K562 (cell line): Measurements from ENCODE around the gene C16orf86. TPM values are rescaled to one million over a fixed set of nuclear protein-coding genes. Genes with fewer than 3 reads are reported as not detected.

Experiments used
- CREB1 ChIP-seq, 2 experiments: sonication (generic) in 1 of 2; formaldehyde crosslinking in 1 of 2; IDR thresholded peaks; 2 replicates each; pipeline versions ENCODE4 v1.6.1 to v1.8.0; 2012 to 2022; ENCODE audit warnings: inconsistent platforms in 1 of 2, mild to moderate bottlenecking in 1 of 2, missing genetic modification reagents in 1 of 2, moderate library complexity in 1 of 2
- FUS ChIP-seq: fragments of 200-400 bp; formaldehyde crosslinking; optimal IDR thresholded peaks from 2 replicates; pipeline ENCODE3; 2017; ENCODE audit warnings: low read depth, low read length
- GABPB1 ChIP-seq: sonication (generic); formaldehyde crosslinking; IDR thresholded peaks from 2 replicates; pipeline ENCODE4 v1.8.0; 2022; ENCODE audit warnings: mild to moderate bottlenecking, missing genetic modification reagents
- HCFC1 ChIP-seq: IDR thresholded peaks from 2 replicates; pipeline ENCODE4 v1.6.1; 2012; ENCODE audit warnings: low read depth, low read length, improper control_type of control experiment
- KAT7 ChIP-seq: sonication (generic); formaldehyde crosslinking; IDR thresholded peaks from 2 replicates; pipeline ENCODE4 v1.8.0; 2022; ENCODE audit warnings: missing genetic modification reagents, mild to moderate bottlenecking, borderline replicate concordance
- LCOR ChIP-seq: sonication (generic); formaldehyde crosslinking; IDR thresholded peaks from 2 replicates; pipeline ENCODE4 v1.8.0; 2022; ENCODE audit warnings: mild to moderate bottlenecking, missing genetic modification reagents
- MTA3 ChIP-seq: fragments of 450-650 bp; formaldehyde crosslinking; IDR thresholded peaks from 2 replicates; pipeline ENCODE4 v1.6.1; 2017; ENCODE audit warnings: mild to moderate bottlenecking, borderline replicate concordance
- PHF8 ChIP-seq: fragments of 200-600 bp; sonication (generic); IDR thresholded peaks from 2 replicates; pipeline ENCODE4 v1.6.1; 2012; ENCODE audit warnings: mixed run types, mild to moderate bottlenecking, inconsistent platforms, low read length, moderate library complexity, borderline replicate concordance
- RFX1 ChIP-seq: fragments of 450-650 bp; IDR thresholded peaks from 2 replicates; pipeline ENCODE4 v1.6.1; 2016; ENCODE audit warnings: mild to moderate bottlenecking, moderate library complexity
- XRCC3 ChIP-seq: fragments of 450-650 bp; IDR thresholded peaks from 2 replicates; pipeline ENCODE4 v1.6.1; 2017; ENCODE audit warnings: mild to moderate bottlenecking, moderate library complexity
- ZNF354B ChIP-seq: fragments of 250-450 bp; sonication (Bioruptor Pico); IDR thresholded peaks from 2 replicates; pipeline ENCODE4 v1.4.0; 2020
- polyA plus RNA-seq, 8 experiments: library from polyadenylated mRNA; depleted of rRNA in 4 of 8; stranded (reverse) in 5 of 8; unstranded in 3 of 8; fragments of >200 nt; fragmentation: Nextera tagmentation in 2 of 8; fragmentation: Illumina TruSeq in 1 of 8; extraction: Ambion mirVana in 2 of 8; extraction: Trizol in 1 of 8; gene quantifications; 2 replicates each; pipeline versions ENCODE4 v1.2.1 to v1.2.3, GENCODE V29; 2011 to 2014; ENCODE audit warnings: inconsistent platforms in 1 of 8, missing spikeins in 1 of 8
- total RNA-seq, 7 experiments: library from RNA; depleted of rRNA in 6 of 7; stranded (reverse); fragments of >200 nt in 6 of 7; fragmentation: Illumina TruSeq in 2 of 7; extraction: Trizol in 2 of 7; gene quantifications; 2 replicates each; pipeline versions ENCODE4 v1.2.1 to v1.2.3, GENCODE V29; 2011 to 2021; ENCODE audit warnings: low replicate concordance in 1 of 7
- TF ChIP-seq, protein P1 (sequence below): fragments of 250-450 bp; sonication (Bioruptor Pico); IDR thresholded peaks from 2 replicates; pipeline ENCODE4 v1.4.0; 2020
- TF ChIP-seq, protein P2 (sequence below): fragments of 250-450 bp; sonication (Bioruptor Pico); IDR thresholded peaks from 2 replicates; pipeline ENCODE4 v1.8.0; 2022; ENCODE audit warnings: inconsistent platforms
- TF ChIP-seq, protein P3 (sequence below): IDR thresholded peaks from 2 replicates; pipeline ENCODE4 v1.6.1; 2014; ENCODE audit warnings: antibody characterized with exemption
- TF ChIP-seq, protein P4 (sequence below): fragments of 250-450 bp; sonication (Bioruptor Pico); IDR thresholded peaks from 2 replicates; pipeline ENCODE4 v1.5.0; 2021; ENCODE audit warnings: mild to moderate bottlenecking, borderline replicate concordance

C16orf86 gene
- total and polyA plus RNA-seq, 9 of the 15 experiments (the other 6 are each of a cell fraction or from before 2014, with no cell fraction given) = 0.13 to 1.2 (median 0.27) TPM; not detected in 3

DNA sequence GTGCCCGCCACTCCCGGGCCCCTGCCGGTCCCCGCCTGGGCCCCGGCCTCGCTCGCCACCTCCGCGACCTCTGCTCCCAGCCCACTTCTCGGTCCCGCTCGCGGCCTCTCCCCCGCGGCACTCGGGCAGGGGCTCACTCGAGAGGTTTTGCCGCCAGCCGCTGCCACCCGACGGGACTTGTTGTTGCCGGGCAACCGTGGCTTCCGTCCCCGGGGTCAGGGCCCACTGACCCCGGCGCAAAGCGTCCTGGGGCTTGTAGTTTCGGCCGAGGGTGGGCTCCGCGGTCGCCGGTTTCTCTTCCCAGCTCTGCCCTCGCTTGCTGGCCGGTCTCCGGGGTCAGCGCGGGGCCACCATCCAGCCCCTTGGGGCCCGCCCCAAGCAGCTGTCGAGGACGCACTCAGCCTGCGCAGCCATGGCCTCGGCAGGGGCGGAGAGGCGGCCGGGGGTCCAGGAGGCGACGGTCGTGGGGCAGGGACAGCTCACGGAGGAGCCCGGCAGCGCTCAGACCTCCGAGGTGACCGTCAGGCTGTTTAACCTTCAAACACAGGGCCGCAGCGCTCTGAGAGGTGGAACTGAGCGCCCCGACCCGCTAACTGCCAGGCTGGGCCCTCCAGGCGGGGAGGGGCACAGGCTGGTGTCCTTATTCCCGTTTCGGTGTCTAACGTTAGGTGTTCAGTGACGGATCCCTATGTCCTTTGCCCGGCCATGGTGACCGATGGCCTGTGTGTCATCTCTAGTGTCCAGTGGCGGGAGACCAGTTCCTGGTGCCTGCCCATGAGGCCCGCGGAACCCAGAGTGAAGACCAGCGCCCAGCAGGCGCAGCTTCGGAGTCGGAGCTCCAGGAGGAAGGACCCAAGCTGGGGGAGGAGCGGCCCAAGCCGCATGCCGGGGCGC is at the start of gene C16orf86, which contains the start of gene ENKD1 (continued):
- TF ChIP-seq, protein P1, sequence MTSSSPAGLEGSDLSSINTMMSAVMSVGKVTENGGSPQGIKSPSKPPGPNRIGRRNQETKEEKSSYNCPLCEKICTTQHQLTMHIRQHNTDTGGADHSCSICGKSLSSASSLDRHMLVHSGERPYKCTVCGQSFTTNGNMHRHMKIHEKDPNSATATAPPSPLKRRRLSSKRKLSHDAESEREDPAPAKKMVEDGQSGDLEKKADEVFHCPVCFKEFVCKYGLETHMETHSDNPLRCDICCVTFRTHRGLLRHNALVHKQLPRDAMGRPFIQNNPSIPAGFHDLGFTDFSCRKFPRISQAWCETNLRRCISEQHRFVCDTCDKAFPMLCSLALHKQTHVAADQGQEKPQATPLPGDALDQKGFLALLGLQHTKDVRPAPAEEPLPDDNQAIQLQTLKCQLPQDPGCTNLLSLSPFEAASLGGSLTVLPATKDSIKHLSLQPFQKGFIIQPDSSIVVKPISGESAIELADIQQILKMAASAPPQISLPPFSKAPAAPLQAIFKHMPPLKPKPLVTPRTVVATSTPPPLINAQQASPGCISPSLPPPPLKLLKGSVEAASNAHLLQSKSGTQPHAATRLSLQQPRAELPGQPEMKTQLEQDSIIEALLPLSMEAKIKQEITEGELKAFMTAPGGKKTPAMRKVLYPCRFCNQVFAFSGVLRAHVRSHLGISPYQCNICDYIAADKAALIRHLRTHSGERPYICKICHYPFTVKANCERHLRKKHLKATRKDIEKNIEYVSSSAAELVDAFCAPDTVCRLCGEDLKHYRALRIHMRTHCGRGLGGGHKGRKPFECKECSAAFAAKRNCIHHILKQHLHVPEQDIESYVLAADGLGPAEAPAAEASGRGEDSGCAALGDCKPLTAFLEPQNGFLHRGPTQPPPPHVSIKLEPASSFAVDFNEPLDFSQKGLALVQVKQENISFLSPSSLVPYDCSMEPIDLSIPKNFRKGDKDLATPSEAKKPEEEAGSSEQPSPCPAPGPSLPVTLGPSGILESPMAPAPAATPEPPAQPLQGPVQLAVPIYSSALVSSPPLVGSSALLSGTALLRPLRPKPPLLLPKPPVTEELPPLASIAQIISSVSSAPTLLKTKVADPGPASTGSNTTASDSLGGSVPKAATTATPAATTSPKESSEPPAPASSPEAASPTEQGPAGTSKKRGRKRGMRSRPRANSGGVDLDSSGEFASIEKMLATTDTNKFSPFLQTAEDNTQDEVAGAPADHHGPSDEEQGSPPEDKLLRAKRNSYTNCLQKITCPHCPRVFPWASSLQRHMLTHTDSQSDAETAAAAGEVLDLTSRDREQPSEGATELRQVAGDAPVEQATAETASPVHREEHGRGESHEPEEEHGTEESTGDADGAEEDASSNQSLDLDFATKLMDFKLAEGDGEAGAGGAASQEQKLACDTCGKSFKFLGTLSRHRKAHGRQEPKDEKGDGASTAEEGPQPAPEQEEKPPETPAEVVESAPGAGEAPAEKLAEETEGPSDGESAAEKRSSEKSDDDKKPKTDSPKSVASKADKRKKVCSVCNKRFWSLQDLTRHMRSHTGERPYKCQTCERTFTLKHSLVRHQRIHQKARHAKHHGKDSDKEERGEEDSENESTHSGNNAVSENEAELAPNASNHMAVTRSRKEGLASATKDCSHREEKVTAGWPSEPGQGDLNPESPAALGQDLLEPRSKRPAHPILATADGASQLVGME (CRISPR knock-in tag) = 0 out of 2 replicates have a peak, but pooled peaks have one; percentile 25
- TF ChIP-seq CREB1 (IDR thresholded peaks at IDR 0.05) (no peak), CREB1 (CRISPR knock-in tag; IDR thresholded peaks at IDR 0.05) (no peak), GABPB1 (CRISPR knock-in tag) (peak; percentile 92), ZNF354B (no peak), KAT7 (CRISPR knock-in tag) (peak; percentile 50; the same call in 1 of the 2 replicates), HCFC1 (peak; percentile 95), XRCC3 (no peak), RFX1 (peak; percentile 93), LCOR (CRISPR knock-in tag) (0 out of 2 replicates have a peak, but pooled peaks have one; percentile 11), MTA3 (peak; percentile 21; the same call in 1 of the 2 replicates), FUS (no peak), PHF8 (peak; percentile 66; the same call in 1 of the 2 replicates)
- TF ChIP-seq, protein P2, sequence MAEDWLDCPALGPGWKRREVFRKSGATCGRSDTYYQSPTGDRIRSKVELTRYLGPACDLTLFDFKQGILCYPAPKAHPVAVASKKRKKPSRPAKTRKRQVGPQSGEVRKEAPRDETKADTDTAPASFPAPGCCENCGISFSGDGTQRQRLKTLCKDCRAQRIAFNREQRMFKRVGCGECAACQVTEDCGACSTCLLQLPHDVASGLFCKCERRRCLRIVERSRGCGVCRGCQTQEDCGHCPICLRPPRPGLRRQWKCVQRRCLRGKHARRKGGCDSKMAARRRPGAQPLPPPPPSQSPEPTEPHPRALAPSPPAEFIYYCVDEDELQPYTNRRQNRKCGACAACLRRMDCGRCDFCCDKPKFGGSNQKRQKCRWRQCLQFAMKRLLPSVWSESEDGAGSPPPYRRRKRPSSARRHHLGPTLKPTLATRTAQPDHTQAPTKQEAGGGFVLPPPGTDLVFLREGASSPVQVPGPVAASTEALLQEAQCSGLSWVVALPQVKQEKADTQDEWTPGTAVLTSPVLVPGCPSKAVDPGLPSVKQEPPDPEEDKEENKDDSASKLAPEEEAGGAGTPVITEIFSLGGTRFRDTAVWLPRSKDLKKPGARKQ (CRISPR knock-in tag) = no peak
- TF ChIP-seq, protein P3, sequence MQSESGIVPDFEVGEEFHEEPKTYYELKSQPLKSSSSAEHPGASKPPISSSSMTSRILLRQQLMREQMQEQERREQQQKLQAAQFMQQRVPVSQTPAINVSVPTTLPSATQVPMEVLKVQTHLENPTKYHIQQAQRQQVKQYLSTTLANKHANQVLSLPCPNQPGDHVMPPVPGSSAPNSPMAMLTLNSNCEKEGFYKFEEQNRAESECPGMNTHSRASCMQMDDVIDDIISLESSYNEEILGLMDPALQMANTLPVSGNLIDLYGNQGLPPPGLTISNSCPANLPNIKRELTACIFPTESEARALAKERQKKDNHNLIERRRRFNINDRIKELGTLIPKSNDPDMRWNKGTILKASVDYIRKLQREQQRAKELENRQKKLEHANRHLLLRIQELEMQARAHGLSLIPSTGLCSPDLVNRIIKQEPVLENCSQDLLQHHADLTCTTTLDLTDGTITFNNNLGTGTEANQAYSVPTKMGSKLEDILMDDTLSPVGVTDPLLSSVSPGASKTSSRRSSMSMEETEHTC = no peak
- TF ChIP-seq, protein P4, sequence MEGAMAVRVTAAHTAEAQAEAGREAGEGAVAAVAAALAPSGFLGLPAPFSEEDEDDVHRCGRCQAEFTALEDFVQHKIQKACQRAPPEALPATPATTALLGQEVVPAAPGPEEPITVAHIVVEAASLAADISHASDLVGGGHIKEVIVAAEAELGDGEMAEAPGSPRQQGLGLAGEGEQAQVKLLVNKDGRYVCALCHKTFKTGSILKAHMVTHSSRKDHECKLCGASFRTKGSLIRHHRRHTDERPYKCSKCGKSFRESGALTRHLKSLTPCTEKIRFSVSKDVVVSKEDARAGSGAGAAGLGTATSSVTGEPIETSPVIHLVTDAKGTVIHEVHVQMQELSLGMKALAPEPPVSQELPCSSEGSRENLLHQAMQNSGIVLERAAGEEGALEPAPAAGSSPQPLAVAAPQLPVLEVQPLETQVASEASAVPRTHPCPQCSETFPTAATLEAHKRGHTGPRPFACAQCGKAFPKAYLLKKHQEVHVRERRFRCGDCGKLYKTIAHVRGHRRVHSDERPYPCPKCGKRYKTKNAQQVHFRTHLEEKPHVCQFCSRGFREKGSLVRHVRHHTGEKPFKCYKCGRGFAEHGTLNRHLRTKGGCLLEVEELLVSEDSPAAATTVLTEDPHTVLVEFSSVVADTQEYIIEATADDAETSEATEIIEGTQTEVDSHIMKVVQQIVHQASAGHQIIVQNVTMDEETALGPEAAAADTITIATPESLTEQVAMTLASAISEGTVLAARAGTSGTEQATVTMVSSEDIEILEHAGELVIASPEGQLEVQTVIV (CRISPR knock-in tag) = no peak
